GM12874 (cell line): ENCODE results near the gene MTG2.

Source experiments
- TF ChIP-seq, protein P1 (sequence below): IDR thresholded peaks from 2 replicates; pipeline ENCODE4 v1.5.1; 2011; ENCODE audit warnings: low read depth, mild to moderate bottlenecking, control low read depth, low read length, moderate library complexity; ENCODE audit not compliant: insufficient read depth

MTG2 gene

GRCh38 chr20:62137092-62137384 lies 45.8 kb upstream of the MTG2 start:
- TF ChIP-seq, protein P1, sequence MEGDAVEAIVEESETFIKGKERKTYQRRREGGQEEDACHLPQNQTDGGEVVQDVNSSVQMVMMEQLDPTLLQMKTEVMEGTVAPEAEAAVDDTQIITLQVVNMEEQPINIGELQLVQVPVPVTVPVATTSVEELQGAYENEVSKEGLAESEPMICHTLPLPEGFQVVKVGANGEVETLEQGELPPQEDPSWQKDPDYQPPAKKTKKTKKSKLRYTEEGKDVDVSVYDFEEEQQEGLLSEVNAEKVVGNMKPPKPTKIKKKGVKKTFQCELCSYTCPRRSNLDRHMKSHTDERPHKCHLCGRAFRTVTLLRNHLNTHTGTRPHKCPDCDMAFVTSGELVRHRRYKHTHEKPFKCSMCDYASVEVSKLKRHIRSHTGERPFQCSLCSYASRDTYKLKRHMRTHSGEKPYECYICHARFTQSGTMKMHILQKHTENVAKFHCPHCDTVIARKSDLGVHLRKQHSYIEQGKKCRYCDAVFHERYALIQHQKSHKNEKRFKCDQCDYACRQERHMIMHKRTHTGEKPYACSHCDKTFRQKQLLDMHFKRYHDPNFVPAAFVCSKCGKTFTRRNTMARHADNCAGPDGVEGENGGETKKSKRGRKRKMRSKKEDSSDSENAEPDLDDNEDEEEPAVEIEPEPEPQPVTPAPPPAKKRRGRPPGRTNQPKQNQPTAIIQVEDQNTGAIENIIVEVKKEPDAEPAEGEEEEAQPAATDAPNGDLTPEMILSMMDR, result no peak

DNA sequence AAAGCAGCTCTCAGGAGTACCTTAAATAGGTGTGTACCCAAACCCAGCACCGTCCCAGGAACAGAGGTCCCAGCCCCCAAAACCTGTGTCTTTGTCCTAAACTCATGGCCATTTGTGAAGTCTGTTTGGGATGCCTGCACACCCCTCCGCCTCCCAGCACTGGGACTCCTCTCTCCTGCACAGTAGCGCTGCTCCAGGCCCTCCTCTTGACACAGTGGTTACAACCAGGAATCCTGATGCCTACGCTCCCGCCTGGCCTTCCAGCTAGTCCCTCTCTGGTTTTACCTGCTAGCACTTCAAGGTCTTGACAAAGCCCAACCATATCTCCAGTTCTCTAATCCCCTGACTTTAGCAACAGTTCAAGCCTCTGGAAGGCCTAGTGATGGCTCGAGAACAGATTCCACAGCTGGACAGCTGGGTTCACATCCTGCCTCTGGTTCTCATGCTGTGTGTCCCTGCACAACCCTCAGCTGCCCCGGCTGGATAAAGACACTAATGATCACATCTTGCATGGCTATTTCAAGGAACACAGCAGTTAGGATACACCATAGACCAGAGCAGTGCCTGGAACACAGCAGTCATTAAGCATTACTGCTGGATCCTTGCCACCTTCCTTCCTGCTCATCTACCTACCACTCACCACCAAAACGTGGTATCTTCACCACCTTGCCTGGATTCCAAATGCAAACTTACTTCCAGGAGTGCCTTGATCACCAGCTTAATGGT lies 45.2 kb upstream of the MTG2 start:
- TF ChIP-seq, protein P1, result no peak

- TF ChIP-seq, protein P1, result no peak
These were observed 44.7 kb upstream of the MTG2 start for GRCh38 chr20:62138204-62138543.

- TF ChIP-seq, protein P1, result no peak
These were observed 43.9 kb upstream of the MTG2 start for GRCh38 chr20:62138912-62139311.

- TF ChIP-seq, protein P1, result no peak
These were observed 43.2 kb upstream of the MTG2 start for GRCh38 chr20:62139636-62140035.

DNA sequence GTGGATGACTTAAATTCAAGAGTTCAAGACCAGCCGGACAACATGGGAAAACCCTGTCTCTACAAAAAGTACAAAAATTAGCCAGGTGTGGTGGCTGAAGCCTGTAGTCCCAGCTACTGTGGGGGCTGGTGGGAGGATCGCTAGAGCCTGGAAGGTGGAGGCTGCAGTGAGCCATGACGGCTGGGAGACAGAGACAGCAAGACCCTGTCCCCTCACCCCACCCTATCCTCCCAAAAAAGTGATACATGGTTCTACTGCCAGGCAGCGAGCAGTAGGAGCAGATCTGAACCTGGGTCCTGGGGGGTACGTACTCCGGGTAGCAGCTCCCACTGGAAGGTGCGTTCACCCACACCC lies 41.8 kb upstream of the MTG2 start:
- TF ChIP-seq, protein P1, result no peak

GRCh38 chr20:62141397-62142251 lies 41.2 kb upstream of the MTG2 start:
- TF ChIP-seq, protein P1, result peak; percentile 17; the same call in 1 of the 2 replicates
